HCT116 (cell line): ENCODE data around the gene EMILIN1. TPM values are rescaled to one million over a fixed set of nuclear protein-coding genes. Genes with fewer than 3 reads are reported as not detected.

Experiments used
- ATAC-seq: fragments of 200-7000 bp; cut with Tn5 transposase; 2 replicates; pipeline ENCODE4 v1.9.1; 2020; ENCODE audit warnings: mild to moderate bottlenecking, moderate library complexity
- BruUV-seq: library from RNA; stranded (reverse); fragments of 400-500 nt; replicated peaks from 2 replicates; lab custom pipeline; 2021; lab: Mats Ljungman, UMichigan
- CTCF ChIA-PET: fragments of 300-600 bp; sonication (Branson Sonifier 250); formaldehyde crosslinking; loops from one replicate; lab custom pipeline; 2021; ENCODE audit warnings: antibody characterized with exemption; lab: Charles Lee
- POLR2A ChIA-PET: fragments of 300-600, 350-600 bp; sonication (Branson Sonifier 250); formaldehyde crosslinking; loops from one replicate; lab custom pipeline; 2021; ENCODE audit warnings: antibody characterized with exemption; lab: Charles Lee
- RAD21 ChIA-PET, 2 experiments: fragments of 300-600 bp; sonication (Branson Sonifier 250); formaldehyde crosslinking; loops; one replicate each; lab custom pipeline; 2023; ENCODE audit warnings: low total read pairs in 2 of 2; ENCODE audit not compliant: uncharacterized antibody in 2 of 2, unreplicated experiment in 2 of 2, low non-redundant PET in 1 of 2; lab: Charles Lee
- DNase-seq: peaks from one replicate; pipeline ENCODE4 v3.0.0-alpha.2; 2010; ENCODE audit warnings: low read depth, low spot score
- H2AFZ ChIP-seq: fragments of 200-600 bp; shearing (Covaris generic), sonication (generic); 2 replicates; pipeline ENCODE4 v1.6.1; 2017; ENCODE audit warnings: low read depth, mixed run types, mixed read lengths, antibody characterized with exemption, low read length; ENCODE audit not compliant: poor library complexity, severe bottlenecking
- H3K27ac ChIP-seq: 2 replicates; pipeline ENCODE4 v1.5.1; 2012; ENCODE audit warnings: low read depth, low read length
- H3K27me3 ChIP-seq: fragments of 200-600 bp; sonication (generic); 2 replicates; pipeline ENCODE4 v1.6.1; 2016; ENCODE audit warnings: mixed run types, low read length, mixed read lengths; ENCODE audit not compliant: insufficient read depth
- H3K36me3 ChIP-seq, 2 experiments: fragments of 200-500 bp in 1 of 2; fragments of 200-600 bp in 1 of 2; sonication (Bioruptor generic) in 1 of 2; sonication (generic) in 1 of 2; 2 replicates each; pipeline versions ENCODE4 v1.5.1 to v1.6.1; 2014 to 2016; ENCODE audit warnings: low read length in 2 of 2, inconsistent platforms in 1 of 2, mixed read lengths in 1 of 2, mixed run types in 1 of 2; ENCODE audit not compliant: insufficient read depth in 2 of 2, control insufficient read depth in 1 of 2
- H3K4me1 ChIP-seq, 2 experiments: fragments of 200-600 bp in 1 of 2; sonication (generic) in 1 of 2; 2 replicates each; pipeline versions ENCODE4 v1.5.1 to v1.6.1; 2012 to 2017; ENCODE audit warnings: low read length in 2 of 2, inconsistent platforms in 1 of 2, mild to moderate bottlenecking in 1 of 2, mixed read lengths in 1 of 2, mixed run types in 1 of 2, moderate library complexity in 1 of 2; ENCODE audit not compliant: insufficient read depth in 2 of 2, control insufficient read depth in 1 of 2
- H3K4me2 ChIP-seq: fragments of 200-600 bp; sonication (generic); 2 replicates; pipeline ENCODE4 v1.6.1; 2017; ENCODE audit warnings: mixed run types, low read length, mixed read lengths
- H3K4me3 ChIP-seq, 2 experiments: fragments of 200-600 bp in 1 of 2; sonication (generic) in 1 of 2; replicated peaks in 1 of 2; 2 replicates each; pipeline ENCODE4 v1.5.1; 2011 to 2016; ENCODE audit warnings: low read length in 2 of 2, control low read depth in 1 of 2, low read depth in 1 of 2, mild to moderate bottlenecking in 1 of 2, mixed read lengths in 1 of 2, mixed run types in 1 of 2
- H3K79me2 ChIP-seq: fragments of 200-600 bp; sonication (generic); 2 replicates; pipeline ENCODE4 v1.6.1; 2017; ENCODE audit warnings: mild to moderate bottlenecking, mixed run types, low read length, moderate library complexity, mixed read lengths; ENCODE audit not compliant: insufficient read depth
- H3K9ac ChIP-seq: fragments of 200-600 bp; sonication (generic); 2 replicates; pipeline ENCODE4 v1.6.1; 2016; ENCODE audit warnings: low read length, mixed read lengths
- H3K9me2 ChIP-seq: fragments of 200-600 bp; sonication (generic), shearing (Covaris generic); 2 replicates; pipeline ENCODE4 v1.6.1; 2017; ENCODE audit warnings: mixed run types, mild to moderate bottlenecking, moderate library complexity; ENCODE audit not compliant: insufficient read depth
- H3K9me3 ChIP-seq, 2 experiments: fragments of 200-500 bp in 1 of 2; fragments of 200-600 bp in 1 of 2; sonication (Bioruptor generic) in 1 of 2; sonication (generic) in 1 of 2; 2 replicates each; pipeline ENCODE4 v1.6.1; 2014 to 2017; ENCODE audit warnings: low read length in 2 of 2, mixed read lengths in 2 of 2, inconsistent platforms in 1 of 2, low read depth in 1 of 2, mild to moderate bottlenecking in 1 of 2, mixed run types in 1 of 2, moderate library complexity in 1 of 2; ENCODE audit not compliant: control insufficient read depth in 1 of 2, insufficient read depth in 1 of 2
- H4K20me1 ChIP-seq: fragments of 200-600 bp; sonication (generic), shearing (Covaris generic); 2 replicates; pipeline ENCODE4 v1.6.1; 2017; ENCODE audit warnings: mixed run types, mild to moderate bottlenecking, moderate library complexity; ENCODE audit not compliant: insufficient read depth
- ATF3 ChIP-seq: IDR thresholded peaks from 2 replicates; pipeline ENCODE4 v1.6.1; 2012
- CBX3 ChIP-seq: IDR thresholded peaks from 2 replicates; pipeline ENCODE4 v1.6.1; 2012; ENCODE audit warnings: low read depth
- CTCF ChIP-seq, 3 experiments: fragments of 200-600 bp in 1 of 3; sonication (generic) in 1 of 3; IDR thresholded peaks in 2 of 3; conservative IDR thresholded peaks in 1 of 3; 2 replicates each; pipeline ENCODE4 v1.5.1; 2012 to 2017; ENCODE audit warnings: low read depth in 2 of 3, low read length in 2 of 3, antibody characterized with exemption in 1 of 3, borderline replicate concordance in 1 of 3, control low read depth in 1 of 3, mild to moderate bottlenecking in 1 of 3, mixed read lengths in 1 of 3, mixed run types in 1 of 3, moderate library complexity in 1 of 3; ENCODE audit not compliant: insufficient read depth in 1 of 3
- EGR1 ChIP-seq: IDR thresholded peaks from 2 replicates; pipeline ENCODE4 v1.6.1; 2012; ENCODE audit warnings: low read depth
- ELF1 ChIP-seq: IDR thresholded peaks from 2 replicates; pipeline ENCODE4 v1.6.1; 2012; ENCODE audit warnings: low read depth, borderline replicate concordance
- EZH2 ChIP-seq: fragments of 200-600 bp; sonication (generic); IDR thresholded peaks from 2 replicates; pipeline ENCODE4 v1.6.1; 2017; ENCODE audit warnings: antibody characterized with exemption, mixed run types
- EZH2phosphoT487 ChIP-seq: fragments of 200-600 bp; IDR thresholded peaks from 2 replicates; pipeline ENCODE4 v1.6.1; 2018; ENCODE audit warnings: antibody characterized with exemption, borderline replicate concordance
- JUND ChIP-seq: IDR thresholded peaks from 2 replicates; pipeline ENCODE4 v1.6.1; 2012
- MAX ChIP-seq: IDR thresholded peaks from 2 replicates; pipeline ENCODE4 v1.6.1; 2012
- POLR2A ChIP-seq: IDR thresholded peaks from 2 replicates; pipeline ENCODE4 v1.7.0; 2011; ENCODE audit warnings: borderline replicate concordance; ENCODE audit not compliant: insufficient read depth, insufficient read length; ENCODE audit errors: extremely low read depth
- POLR2AphosphoS5 ChIP-seq: IDR thresholded peaks from 2 replicates; pipeline ENCODE4 v1.6.1; 2011; ENCODE audit warnings: mild to moderate bottlenecking, low read depth, low read length, moderate library complexity
- RAD21 ChIP-seq: IDR thresholded peaks from 2 replicates; pipeline ENCODE4 v1.6.1; 2012; ENCODE audit warnings: low read depth, mild to moderate bottlenecking
- REST ChIP-seq: IDR thresholded peaks from 2 replicates; pipeline ENCODE4 v1.6.1; 2012; ENCODE audit warnings: low read depth
- SIN3A ChIP-seq: IDR thresholded peaks from 2 replicates; pipeline ENCODE4 v1.6.1; 2012; ENCODE audit warnings: low read depth
- SP1 ChIP-seq: IDR thresholded peaks from 2 replicates; pipeline ENCODE4 v1.6.1; 2012; ENCODE audit warnings: low read depth
- TCF7L2 ChIP-seq: IDR thresholded peaks from 2 replicates; pipeline ENCODE4 v1.7.0; 2011; ENCODE audit warnings: borderline replicate concordance, inconsistent platforms; ENCODE audit not compliant: insufficient read depth, insufficient read length; ENCODE audit errors: extremely low read depth
- ZBTB33 ChIP-seq: IDR thresholded peaks from 2 replicates; pipeline ENCODE4 v1.6.1; 2011; ENCODE audit warnings: mild to moderate bottlenecking, low read length, moderate library complexity; ENCODE audit not compliant: insufficient replicate concordance; ENCODE audit errors: extremely low read depth
- ZNF274 ChIP-seq: fragments of 200-500 bp; sonication (Bioruptor generic); IDR thresholded peaks from 2 replicates; pipeline ENCODE4 v1.6.1; 2014; ENCODE audit warnings: mild to moderate bottlenecking, low read depth, low read length, inconsistent platforms
- intact Hi-C: fragments of 100-400 bp; cut with micrococcal nuclease; formaldehyde crosslinking; loops from 2 replicates; pipeline ENCODE4 v1.10.0; 2022
- total RNA-seq: library from RNA; stranded (reverse); gene quantifications from one replicate; pipeline ENCODE4 v1.2.1, GENCODE V29; 2021; ENCODE audit not compliant: unreplicated experiment

Gene EMILIN1
- total RNA-seq, 1 experiment from 2014 or later: 0.59 TPM

GRCh38 chr2:27123302-27124150 is 45.1 kb downstream of the EMILIN1 start, which contains the start of gene ABHD1:
ABHD1 (plus strand) TSS chr2:27123815; CDS start chr2:27123949, 134 bp downstream.
- intact Hi-C loops: no loop called here
- H3K9me2 ChIP-seq: no peaks in the 10 kb centered on the region
- no peaks in the 10 kb centered on the region for H3K79me2 ChIP-seq
- no peak within 1 kb of the TSS for H2AFZ ChIP-seq
- no peaks in the 10 kb centered on the region for H4K20me1 ChIP-seq
- no peak for ATAC-seq
- H3K36me3 ChIP-seq: no peaks in the 10 kb centered on the region
- H3K9me3 ChIP-seq: no peaks in the 10 kb centered on the region
- ChIA-PET CTCF (no interaction called here), RAD21 (no interaction called here), POLR2A (no interaction called here)
- H3K4me2 ChIP-seq: no peak within 1 kb of the TSS
- H3K4me1 ChIP-seq: peaks cover 0 to 7% of the 10 kb centered on the region in 2 experiments; a peak in 2 of 4 replicates
- H3K27me3 ChIP-seq: no peaks in the 10 kb centered on the region
- TF ChIP-seq TCF7L2 (no peak), EZH2phosphoT487 (no peak), POLR2A (no peak), POLR2AphosphoS5 (no peak), RAD21 (no peak), EGR1 (no peak), REST (no peak), ZBTB33 (no peak), EZH2 (no peak), CTCF (IDR thresholded peaks at IDR 0.05 in 2 of 3, conservative IDR thresholded peaks at IDR 0.05 in 1 of 3; ENCODE audit: borderline replicate concordance in 1 of 3, insufficient read depth in 1 of 3, low read depth in 2 of 3, low read length in 2 of 3) (no peak), ZNF274 (no peak), CBX3 (no peak), ELF1 (no peak), ATF3 (no peak), MAX (no peak), JUND (no peak), SIN3A (no peak), SP1 (no peak)
- H3K27ac ChIP-seq: no peak within 1 kb of the TSS
- no peak within 1 kb of the TSS for H3K4me3 ChIP-seq
- H3K9ac ChIP-seq: no peak within 1 kb of the TSS
- BruUV-seq: no TSS peak
- no peak for DNase-seq
